SKM-1 treated with dmso at 0.1 percent for 144 hours (cell line): ENCODE measurements around the gene KDM8.

Experiments
- DNase-seq: peaks from one replicate; lab custom pipeline; 2025; ENCODE audit not compliant: unreplicated experiment; lab: John Stamatoyannopoulos, UW

Gene KDM8

DNA sequence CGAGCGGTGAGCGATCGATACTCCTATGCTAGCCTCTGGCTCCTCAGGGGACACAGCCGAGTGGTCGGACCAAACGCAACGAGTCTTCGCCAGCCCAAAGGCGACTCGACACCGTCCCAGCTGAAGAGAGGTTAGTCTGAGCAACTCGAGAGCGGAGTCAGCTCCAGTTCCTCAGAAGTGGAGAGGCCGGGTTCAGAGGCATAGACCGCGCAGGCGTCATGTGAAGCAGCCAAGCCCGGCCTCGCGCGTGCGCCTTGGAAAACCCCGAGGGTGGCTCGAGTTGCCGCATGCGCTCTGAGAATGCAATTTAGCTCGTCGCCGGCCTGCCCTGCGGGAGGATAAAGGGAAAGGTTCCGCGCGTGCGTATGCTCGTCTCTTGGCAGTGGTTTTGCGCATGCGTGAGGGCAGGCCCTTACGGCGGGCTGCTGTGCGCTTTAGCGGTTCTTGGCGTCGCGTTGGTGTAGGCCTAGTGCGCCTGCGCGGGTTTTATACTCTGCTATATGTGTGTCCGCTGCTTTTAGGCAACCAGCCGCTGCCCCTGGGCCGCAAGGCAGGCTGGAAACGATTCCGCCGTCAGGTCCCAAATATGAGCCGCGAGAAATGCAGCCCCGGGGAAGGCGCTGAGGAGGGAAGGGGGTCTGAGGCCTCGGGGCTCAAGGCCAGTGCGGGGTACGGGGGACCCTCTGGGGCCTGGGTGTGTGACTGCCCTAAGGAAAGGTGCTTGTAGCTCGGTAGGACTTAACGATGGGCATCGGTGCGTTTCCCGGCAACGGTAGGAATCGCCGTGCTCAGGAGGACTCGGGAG is at the start of gene KDM8:
Gene KDM8 (plus strand): TSS at position 20 of the 805 bp plus-strand sequence. CDS start 6,598 bp downstream, outside the sequence.
- DNase-seq, result peak; percentile 100

DNA sequence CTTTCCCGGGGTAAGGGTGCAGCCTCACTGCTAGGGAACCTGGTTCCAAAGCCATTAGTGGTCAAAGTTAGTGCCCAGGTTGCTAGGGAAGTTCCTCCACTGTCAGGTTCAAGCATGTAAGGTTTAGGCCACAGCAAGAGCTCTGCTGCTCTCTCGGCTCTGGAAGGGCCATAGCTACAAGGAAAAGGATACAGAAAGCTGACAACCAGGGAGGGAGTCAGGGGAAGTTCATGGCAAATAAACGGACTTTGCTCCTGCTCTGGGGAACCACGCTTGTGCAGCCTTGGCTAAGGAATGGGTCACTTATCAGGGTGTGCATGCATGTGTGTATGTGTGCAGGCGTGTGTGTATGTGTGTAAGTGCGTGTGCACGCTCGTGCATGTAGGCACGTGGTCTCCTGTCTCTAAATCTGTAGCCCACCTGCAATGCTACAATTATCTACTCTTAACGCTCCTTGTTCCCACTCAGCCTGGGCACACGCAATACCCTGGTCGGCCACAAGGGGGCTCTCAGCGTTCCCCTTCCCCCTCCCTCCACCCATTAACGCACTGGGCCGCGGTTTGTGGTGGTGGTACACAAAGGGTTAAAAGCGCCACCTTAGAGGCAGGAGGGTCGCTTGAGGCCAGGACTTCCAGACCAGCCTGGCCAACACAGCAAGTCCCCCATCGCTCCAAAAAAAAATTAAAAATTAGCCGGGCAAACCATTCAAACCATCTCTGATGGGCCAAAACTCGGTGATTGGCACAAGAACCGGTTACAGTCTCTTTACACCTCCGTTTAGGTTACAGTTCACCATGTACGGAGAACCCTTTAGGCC is 48.4 kb upstream of the KDM8 start:
- DNase-seq, result peak; percentile 24

DNA sequence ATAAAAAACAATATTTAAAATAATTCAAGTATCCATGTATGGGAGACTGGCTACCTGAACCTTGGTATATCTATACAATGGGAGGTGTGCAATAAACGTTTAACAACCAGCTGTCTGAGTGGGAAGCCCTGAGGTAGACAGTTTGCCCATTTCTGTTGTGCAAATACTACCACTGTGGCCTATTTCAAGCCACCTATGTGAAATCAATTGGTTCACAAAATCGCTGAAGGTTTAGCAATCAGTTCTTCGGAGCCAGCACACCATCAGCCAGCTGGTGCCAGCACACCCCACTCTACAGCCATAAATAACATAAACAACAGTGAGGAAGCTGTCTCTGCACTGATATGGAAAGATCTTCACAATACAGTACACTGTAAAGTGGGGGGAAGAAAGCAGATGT is 46.7 kb upstream of the KDM8 start:
- no peak for DNase-seq

DNA sequence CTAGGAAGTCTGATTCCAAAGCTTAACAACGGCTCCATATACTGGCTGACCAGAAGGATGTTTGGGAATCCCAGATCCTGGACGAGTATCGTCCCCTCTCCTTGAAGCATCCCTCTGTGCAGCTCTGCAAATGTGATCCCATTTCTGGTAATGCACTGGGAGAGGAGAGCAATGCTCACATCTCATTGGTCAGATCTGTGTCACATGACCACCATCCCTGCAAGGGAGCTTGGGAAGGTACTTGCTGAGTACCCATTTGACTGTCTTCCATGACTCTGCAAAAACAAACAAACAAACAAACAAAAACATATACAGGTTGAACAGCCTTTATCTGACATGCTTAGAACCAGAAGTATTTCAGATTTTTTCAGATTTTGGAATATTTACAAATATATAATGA is 41.9 kb upstream of the KDM8 start:
- no peak for DNase-seq

GRCh38 chr16:27164352-27164751 is 39.0 kb upstream of the KDM8 start:
- DNase-seq, result no peak

GRCh38 chr16:27165576-27165975 is 37.8 kb upstream of the KDM8 start:
- DNase-seq, result no peak

DNA sequence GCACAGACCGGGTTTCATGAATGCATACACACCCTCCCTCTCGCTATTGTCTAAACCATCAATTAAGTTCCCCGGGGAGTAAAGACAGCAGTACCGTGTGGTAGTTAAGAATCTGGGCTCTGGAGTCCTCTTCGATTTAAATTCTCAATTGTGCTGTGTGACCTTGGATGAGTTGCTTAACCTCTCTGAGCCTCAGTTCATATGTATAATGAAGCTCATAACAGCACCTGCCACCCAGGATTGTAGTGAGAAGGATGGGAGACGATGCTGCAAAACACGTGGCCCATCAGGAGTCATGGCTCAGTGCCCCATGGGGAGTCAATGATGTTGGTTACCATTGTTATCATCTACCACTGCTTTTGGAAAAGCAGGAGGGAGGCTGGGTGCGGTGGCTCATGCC is 34.5 kb upstream of the KDM8 start:
- DNase-seq, result no peak

- DNase-seq, result no peak
These were observed 33.7 kb upstream of the KDM8 start for GRCh38 chr16:27169511-27170071.

DNA sequence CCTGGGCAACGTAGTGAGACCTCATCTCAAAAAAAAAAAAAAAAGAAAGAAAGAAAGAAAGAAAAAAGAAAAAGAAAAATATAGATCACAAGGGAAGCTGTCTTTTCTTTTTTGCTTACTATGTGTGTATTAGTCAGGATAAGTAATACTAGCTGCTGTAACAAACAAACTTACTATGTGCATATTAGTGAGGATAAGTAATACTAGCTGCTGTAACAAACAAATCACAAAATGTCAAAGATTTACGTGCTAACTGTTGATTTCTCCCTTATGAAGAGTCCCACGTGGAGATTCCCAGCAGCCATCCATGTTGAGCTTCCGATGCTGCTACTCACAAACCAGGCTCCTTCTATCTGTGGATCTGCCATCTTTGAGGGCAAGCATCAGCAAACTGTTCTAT is 31.7 kb upstream of the KDM8 start:
- no peak for DNase-seq

DNA sequence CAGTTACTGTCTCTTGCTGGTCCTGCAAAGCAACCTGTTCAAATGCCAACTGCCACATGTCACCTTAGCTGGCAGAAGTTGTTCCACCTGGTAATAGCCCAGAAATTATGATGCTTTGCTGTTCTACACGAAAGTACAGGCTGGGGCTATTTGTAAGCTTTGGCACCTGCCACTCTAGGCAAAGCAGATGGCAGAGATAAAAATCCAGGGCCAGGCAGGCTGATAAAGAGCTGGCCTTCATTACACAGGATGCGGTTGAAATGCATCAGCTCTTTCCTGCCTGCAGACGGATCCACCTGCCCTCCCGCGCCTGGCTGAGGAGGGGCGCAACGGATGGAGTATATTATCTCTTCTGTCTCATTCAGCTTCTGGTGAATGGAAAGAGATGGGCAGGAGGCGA is 29.3 kb upstream of the KDM8 start:
- DNase-seq, result no peak

- DNase-seq, result no peak
These were observed 28.5 kb upstream of the KDM8 start for GRCh38 chr16:27174798-27175197.

DNA sequence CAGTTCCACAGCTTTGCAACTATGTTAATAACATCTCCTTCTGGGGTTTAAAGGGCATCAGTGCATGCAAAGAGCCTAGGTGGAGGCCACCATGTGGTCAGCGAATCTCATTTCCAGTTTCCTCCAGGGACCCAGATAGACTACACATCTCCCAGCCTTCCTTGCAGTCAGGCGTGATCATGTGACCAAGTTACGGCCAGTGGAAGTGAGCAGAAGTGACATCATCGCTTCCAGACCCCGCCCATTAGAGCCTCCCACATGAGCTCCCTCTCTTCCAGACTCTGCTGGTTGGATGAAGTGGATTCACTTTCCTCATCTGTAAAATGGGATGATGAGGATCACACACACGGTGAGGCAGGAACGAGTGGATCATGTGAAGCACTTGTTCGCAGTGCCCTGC is 27.4 kb upstream of the KDM8 start:
- no peak for DNase-seq

DNA sequence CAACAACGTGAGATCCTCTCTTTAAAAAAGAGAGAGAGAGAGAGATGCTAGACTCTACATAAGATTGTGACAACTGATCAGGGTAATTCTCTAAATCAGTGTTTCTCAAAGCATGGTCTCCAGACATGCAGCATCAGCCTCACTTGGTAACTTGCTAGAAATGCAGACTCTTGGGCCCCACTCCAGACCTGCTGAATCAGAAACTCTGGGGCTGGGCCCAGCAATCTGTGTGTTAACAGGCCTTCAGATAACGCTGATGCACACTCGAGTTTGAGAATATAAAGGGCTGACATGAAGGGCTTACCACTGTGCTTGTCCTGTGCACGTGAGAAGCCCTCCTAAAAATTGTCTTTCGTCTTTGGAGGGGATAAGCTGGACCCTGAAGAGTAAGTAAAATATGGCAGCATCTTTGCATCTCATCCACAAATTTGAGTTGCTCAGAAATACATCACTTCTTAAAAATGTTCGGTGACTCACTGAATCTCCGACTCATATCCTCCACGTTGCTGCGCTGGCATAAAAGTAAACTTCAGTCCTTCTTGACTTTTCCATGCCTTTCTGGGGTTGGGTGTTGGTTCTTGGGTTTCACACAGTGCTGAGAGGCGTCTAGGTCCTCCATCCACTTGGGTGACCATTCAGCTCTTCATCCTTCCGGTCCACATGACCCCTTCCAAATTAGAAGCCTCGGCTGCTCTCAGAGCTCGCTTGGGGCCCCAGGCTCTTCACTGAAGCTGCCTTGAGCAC is 26.1 kb upstream of the KDM8 start:
- DNase-seq, result no peak

DNA sequence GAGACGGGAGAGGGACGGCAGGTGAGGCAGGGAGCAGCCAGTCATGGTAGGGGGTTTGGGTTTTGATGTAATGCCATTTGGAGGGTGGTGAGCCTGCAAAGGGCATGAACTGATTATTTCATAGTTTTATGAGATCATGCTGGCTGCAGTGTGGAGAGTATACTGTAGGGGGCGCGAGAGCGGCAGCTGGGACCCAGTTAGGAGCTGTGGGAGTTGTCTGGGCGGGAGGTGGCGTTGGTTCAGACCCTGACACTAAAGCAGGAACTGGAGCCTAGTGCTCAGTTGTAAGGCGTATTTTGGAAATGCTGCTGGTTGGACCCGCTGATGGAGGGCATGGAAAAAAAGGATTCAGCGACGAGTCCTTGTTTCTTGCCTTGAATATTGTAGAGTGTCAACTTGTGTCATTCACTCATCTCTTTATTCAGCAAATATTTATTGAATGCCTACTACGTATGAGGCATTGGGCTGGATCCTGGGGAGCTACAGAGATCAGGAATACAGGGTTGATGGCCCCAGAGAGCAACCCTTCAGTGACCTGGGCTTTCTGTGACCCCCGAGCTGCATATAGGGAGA is 23.7 kb upstream of the KDM8 start:
- peak; percentile 83 for DNase-seq

GRCh38 chr16:27181019-27181790 is 22.1 kb upstream of the KDM8 start:
- no peak for DNase-seq

DNA sequence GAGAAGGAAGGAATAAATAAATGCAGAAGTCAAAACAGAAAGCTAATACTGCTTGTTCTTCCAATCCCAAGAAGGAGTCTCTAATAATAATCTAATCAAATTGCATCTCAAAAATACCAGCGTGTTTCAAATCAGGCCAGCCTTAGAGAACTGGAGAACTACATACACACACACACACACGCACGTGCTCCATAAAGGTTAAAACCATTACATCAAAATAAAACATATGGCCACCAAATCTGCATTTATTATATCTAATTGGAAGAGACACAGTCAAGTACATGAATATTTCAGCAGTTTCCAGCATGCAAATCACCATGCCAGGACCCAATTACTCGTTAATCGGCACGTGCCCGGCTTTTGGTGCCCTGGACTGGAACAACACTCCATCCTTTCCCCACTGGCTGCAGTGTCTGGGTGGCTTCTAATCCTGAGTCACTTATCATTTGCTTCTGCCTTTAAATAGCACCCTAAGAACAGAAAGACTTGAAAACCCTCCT is 20.4 kb upstream of the KDM8 start:
- no peak for DNase-seq

DNA sequence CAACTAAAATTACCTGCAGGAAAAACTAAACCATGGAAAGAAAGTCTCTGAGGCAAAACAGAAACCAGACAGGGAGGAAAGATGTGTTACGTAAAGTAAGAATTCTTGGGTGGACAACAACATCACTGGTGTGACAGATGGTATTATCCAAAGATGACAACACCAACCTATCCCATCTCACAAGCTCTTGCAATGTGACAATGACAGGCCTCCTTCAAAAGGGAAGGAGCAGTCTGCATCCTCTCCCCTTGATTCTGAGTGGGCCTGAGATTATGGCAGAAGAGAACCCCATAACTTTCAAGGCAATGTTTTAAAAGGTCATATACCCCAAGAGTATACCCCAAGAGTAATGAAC is 17.6 kb upstream of the KDM8 start:
- DNase-seq, result no peak

GRCh38 chr16:27188633-27189032 is 14.7 kb upstream of the KDM8 start:
- DNase-seq, result no peak

DNA sequence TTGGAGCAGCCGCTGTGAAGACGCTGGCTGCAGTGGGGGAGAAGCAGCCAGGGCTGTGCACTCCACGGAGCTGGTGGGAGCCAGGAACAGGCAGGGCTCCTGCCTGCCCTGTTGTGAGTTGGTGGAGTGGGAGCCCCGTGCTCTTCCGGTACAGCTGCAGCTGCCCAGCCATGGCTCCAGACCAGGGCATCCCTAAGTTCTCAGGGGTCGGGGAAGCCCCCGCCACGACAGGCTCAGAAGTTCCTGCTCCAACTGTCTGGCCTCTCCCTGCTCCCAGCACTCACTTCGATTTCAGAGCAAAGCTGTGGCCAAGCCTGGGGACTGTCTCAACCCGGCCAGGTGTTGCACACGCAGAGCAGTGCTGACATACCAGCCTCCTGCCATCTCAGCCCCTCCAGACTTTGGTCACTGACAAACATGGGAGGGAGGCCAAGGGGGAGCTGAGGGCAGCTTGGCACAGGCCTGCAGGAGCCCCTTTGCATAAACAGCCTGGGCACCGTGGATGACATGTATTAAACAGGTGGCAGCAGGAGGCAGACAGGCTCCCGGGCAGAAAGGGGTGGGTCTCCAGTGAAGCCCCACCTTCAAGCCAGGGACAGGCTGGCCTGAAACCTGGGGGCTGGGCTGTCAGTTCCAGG is 13.9 kb upstream of the KDM8 start:
- DNase-seq, result no peak
